ENCODE measurements around the gene DNM1L. TPM values are rescaled to one million over a fixed set of nuclear protein-coding genes. Genes with fewer than 3 reads are reported as not detected.
"Not testable (repeated sequence)": the region's sequence is repeated elsewhere in the genome, so short reads cannot be mapped to it uniquely, and the experiment has no call there.

Gene DNM1L
- total RNA-seq, 2 donors from 2014 or later: 45.0 to 55.6 TPM

DNA sequence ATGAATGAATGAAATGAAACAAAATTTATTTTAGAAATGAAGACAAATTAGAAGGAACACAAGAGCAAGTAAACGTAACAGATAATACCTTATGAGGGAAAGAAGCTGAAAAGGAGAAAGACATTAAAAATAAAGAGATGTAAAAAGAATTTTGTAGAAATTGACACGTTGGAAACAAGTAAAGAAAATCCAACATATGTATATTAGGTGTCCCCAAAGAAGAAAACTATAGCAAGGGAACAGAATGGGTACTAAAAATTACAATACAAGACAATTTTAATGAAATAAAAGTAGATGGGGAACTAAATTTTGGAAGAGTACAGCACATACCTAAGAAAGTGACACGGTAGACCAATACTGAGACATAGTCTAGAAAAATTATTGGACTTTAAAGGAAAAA, 16.7 kb downstream of the DNM1L start:
- no peak overlapping the region for H3K4me3 ChIP-seq
- no peaks in the 10 kb centered on the region for H3K27me3 ChIP-seq
- intact Hi-C loops (cut with DNase I): no loop called here
- H3K9ac ChIP-seq (ENCODE audit: low read depth in 2 of 2, low read length in 2 of 2): no peak overlapping the region
- H3K27ac ChIP-seq: no peak overlapping the region
- H3K9me3 ChIP-seq: no peaks in the 10 kb centered on the region
- no peaks in the 10 kb centered on the region for H3K4me1 ChIP-seq
- TF ChIP-seq, protein P1, sequence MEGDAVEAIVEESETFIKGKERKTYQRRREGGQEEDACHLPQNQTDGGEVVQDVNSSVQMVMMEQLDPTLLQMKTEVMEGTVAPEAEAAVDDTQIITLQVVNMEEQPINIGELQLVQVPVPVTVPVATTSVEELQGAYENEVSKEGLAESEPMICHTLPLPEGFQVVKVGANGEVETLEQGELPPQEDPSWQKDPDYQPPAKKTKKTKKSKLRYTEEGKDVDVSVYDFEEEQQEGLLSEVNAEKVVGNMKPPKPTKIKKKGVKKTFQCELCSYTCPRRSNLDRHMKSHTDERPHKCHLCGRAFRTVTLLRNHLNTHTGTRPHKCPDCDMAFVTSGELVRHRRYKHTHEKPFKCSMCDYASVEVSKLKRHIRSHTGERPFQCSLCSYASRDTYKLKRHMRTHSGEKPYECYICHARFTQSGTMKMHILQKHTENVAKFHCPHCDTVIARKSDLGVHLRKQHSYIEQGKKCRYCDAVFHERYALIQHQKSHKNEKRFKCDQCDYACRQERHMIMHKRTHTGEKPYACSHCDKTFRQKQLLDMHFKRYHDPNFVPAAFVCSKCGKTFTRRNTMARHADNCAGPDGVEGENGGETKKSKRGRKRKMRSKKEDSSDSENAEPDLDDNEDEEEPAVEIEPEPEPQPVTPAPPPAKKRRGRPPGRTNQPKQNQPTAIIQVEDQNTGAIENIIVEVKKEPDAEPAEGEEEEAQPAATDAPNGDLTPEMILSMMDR (IDR thresholded peaks at IDR 0.05): no peak
- no peaks in the 10 kb centered on the region for H3K36me3 ChIP-seq
- DNase-seq: no peak

DNA sequence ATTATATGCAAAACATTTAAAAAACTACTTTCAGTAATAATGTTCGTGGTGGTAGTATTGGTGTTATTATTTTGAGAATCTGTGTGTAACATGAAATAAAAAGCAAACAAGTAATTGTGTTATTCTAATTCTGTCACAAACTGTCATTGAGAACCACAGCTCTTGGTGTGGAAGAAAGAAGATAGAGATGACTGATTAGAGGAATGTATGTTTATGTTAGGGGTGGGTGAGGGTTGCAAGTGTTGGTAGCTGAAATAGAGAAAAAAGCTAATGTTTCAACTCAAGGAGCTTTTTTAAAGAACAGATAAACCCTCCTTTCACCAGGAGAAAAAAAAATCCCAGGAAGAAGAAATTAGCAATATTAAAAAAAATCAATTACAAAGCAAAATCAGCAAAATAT, 18.3 kb downstream of the DNM1L start:
- H3K27ac ChIP-seq: no peak overlapping the region
- TF ChIP-seq, protein P1 (IDR thresholded peaks at IDR 0.05): no peak
- no peak overlapping the region for H3K4me3 ChIP-seq
- intact Hi-C loops (cut with DNase I): no loop called here
- no peaks in the 10 kb centered on the region for H3K9me3 ChIP-seq
- DNase-seq: no peak
- H3K36me3 ChIP-seq: no peaks in the 10 kb centered on the region
- H3K27me3 ChIP-seq: no peaks in the 10 kb centered on the region
- no peak overlapping the region for H3K9ac ChIP-seq (ENCODE audit: low read depth in 2 of 2, low read length in 2 of 2)
- no peaks in the 10 kb centered on the region for H3K4me1 ChIP-seq

DNA sequence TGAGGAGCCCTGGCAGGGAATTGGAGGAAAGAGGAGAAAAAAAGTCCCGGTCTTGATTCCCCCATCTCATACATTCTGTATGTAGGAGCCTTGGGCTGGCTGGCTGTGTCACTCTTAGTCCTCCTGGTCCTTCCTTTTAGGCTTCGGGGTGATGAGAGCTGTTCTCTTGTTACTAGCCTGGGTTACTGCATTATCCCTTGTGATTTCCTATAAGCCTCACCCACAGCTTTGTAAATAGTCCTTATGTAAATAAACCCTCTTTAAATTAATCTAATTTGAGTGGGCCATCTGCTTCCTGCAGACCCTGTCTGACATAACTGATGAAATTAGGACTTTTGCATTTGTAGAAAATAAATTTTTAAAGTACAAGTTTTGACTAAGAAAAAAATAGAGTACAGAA, 19.2 kb downstream of the DNM1L start:
- Histone ChIP-seq H3K36me3 (no peaks in the 10 kb centered on the region), H3K4me1 (no peaks in the 10 kb centered on the region), H3K9ac (ENCODE audit: low read depth in 2 of 2, low read length in 2 of 2) (no peak overlapping the region), H3K4me3 (no peak overlapping the region), H3K27me3 (no peaks in the 10 kb centered on the region), H3K9me3 (no peaks in the 10 kb centered on the region), H3K27ac (no peak overlapping the region)
- TF ChIP-seq, protein P1 (IDR thresholded peaks at IDR 0.05): no peak
- no peak for DNase-seq
- intact Hi-C loops (cut with DNase I): no loop called here

DNA sequence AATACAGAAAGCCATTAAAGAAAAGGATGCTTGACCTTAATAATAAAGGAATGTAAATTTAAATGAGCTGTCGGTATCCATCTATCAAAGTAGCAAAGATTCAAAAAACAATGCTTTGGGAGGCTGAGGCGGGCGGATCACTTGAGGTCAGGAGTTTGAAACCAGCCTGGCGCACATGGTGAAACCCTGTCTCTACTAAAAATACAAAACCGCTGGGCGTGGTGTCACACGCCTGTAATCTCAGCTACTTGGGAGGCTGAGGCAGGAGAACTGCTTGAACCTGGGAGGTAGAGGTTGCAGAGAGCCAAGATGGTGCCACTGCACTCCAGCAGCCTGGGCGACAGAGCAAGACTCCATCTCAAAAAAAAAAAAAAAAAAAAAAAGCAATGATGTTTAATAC, 20.3 kb downstream of the DNM1L start:
- H3K27me3 ChIP-seq; H3K9me3 ChIP-seq; H3K4me3 ChIP-seq; H3K9ac ChIP-seq (ENCODE audit: low read depth in 2 of 2, low read length in 2 of 2); H3K36me3 ChIP-seq; H3K27ac ChIP-seq; intact Hi-C loops (cut with DNase I); DNase-seq; H3K4me1 ChIP-seq: not testable (repeated sequence)

DNA sequence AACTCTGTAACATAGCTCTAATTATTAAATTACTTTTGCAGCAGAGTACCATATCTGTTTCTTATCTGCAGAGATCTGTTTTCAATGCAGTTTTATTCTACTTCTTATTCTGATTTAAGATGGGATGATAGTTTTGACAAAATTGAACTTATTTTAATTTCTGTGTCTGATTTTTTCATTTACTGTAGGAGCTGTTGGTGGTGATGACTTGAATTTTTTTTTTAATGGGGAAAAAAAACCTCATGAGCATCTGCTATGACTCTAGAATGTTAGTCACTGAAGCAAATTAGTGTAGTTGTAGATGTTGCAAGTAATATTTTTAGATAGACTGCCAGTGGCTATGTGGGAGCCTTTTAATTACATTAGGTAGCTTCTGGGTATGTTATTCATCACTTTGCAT, 23.4 kb downstream of the DNM1L start:
- Histone ChIP-seq H3K4me1 (no peaks in the 10 kb centered on the region), H3K9me3 (no peaks in the 10 kb centered on the region), H3K4me3 (no peak overlapping the region), H3K9ac (ENCODE audit: low read depth in 2 of 2, low read length in 2 of 2) (no peak overlapping the region), H3K27me3 (no peaks in the 10 kb centered on the region), H3K36me3 (no peaks in the 10 kb centered on the region), H3K27ac (no peak overlapping the region)
- TF ChIP-seq, protein P1 (IDR thresholded peaks at IDR 0.05): no peak
- DNase-seq: no peak
- intact Hi-C loops (cut with DNase I): no loop called here

- intact Hi-C loops (cut with DNase I): no loop called here
- no peak overlapping the region for H3K9ac ChIP-seq (ENCODE audit: low read depth in 2 of 2, low read length in 2 of 2)
- H3K36me3 ChIP-seq: no peaks in the 10 kb centered on the region
- H3K27me3 ChIP-seq: no peaks in the 10 kb centered on the region
- no peak overlapping the region for H3K4me3 ChIP-seq
- DNase-seq: no peak
- no peaks in the 10 kb centered on the region for H3K9me3 ChIP-seq
- no peak overlapping the region for H3K27ac ChIP-seq
- TF ChIP-seq, protein P1 (IDR thresholded peaks at IDR 0.05): no peak
- H3K4me1 ChIP-seq: no peaks in the 10 kb centered on the region
Observed at GRCh38 chr12:32702946-32703345, 23.8 kb downstream of the DNM1L start.

All from colonic mucosa (tissue), 4 donors.